TTC549 (cell line): Measurements from ENCODE around the gene HPSE2.

ENCODE experiments used
- FAIRE-seq: peaks from 2 replicates; lab custom pipeline; 2012; peaks lifted over from hg19 to GRCh38; lab: Jason Lieb, UNC

HPSE2 gene

GRCh38 chr10:98617906-98618520, 617.6 kb downstream of the HPSE2 start:
- no peak for FAIRE-seq

- FAIRE-seq, result no peak
These were observed 622.2 kb downstream of the HPSE2 start for GRCh38 chr10:98613446-98613845.

- FAIRE-seq, result no peak
These were observed 624.2 kb downstream of the HPSE2 start for GRCh38 chr10:98611436-98611835.

- no peak for FAIRE-seq
These were observed 624.8 kb downstream of the HPSE2 start for GRCh38 chr10:98610836-98611235.

GRCh38 chr10:98610301-98610700, 625.4 kb downstream of the HPSE2 start:
- no peak for FAIRE-seq

GRCh38 chr10:98609265-98609664, 626.4 kb downstream of the HPSE2 start:
- FAIRE-seq, result no peak

- FAIRE-seq, result no peak
These were observed 627.2 kb downstream of the HPSE2 start for GRCh38 chr10:98608411-98608810.

- FAIRE-seq, result no peak
These were observed 633.4 kb downstream of the HPSE2 start for GRCh38 chr10:98602224-98602623.

- FAIRE-seq, result no peak
These were observed 636.5 kb downstream of the HPSE2 start for GRCh38 chr10:98599032-98599610.

- no peak for FAIRE-seq
These were observed 639.2 kb downstream of the HPSE2 start for GRCh38 chr10:98596404-98596803.

- no peak for FAIRE-seq
These were observed 646.0 kb downstream of the HPSE2 start for GRCh38 chr10:98589691-98590090.

- FAIRE-seq, result no peak
These were observed 646.6 kb downstream of the HPSE2 start for GRCh38 chr10:98589007-98589406.

- no peak for FAIRE-seq
These were observed 648.4 kb downstream of the HPSE2 start for GRCh38 chr10:98587156-98587837.

- no peak for FAIRE-seq
These were observed 649.6 kb downstream of the HPSE2 start for GRCh38 chr10:98586096-98586495.

- no peak for FAIRE-seq
These were observed 653.3 kb downstream of the HPSE2 start for GRCh38 chr10:98582363-98582762.

GRCh38 chr10:98577578-98577977, 658.1 kb downstream of the HPSE2 start:
- no peak for FAIRE-seq

GRCh38 chr10:98577168-98577567, 658.5 kb downstream of the HPSE2 start:
- FAIRE-seq, result no peak

- no peak for FAIRE-seq
These were observed 659.6 kb downstream of the HPSE2 start for GRCh38 chr10:98576096-98576495.

- no peak for FAIRE-seq
These were observed 663.1 kb downstream of the HPSE2 start for GRCh38 chr10:98572594-98572993.

GRCh38 chr10:98570834-98571233, 664.8 kb downstream of the HPSE2 start:
- no peak for FAIRE-seq

- FAIRE-seq, result no peak
These were observed 665.8 kb downstream of the HPSE2 start for GRCh38 chr10:98569853-98570252.

- FAIRE-seq, result no peak
These were observed 667.1 kb downstream of the HPSE2 start for GRCh38 chr10:98568551-98568950.

GRCh38 chr10:98567391-98568133, 668.1 kb downstream of the HPSE2 start:
- no peak for FAIRE-seq
